ENCODE results near the gene GREB1. TPM values are rescaled to one million over a fixed set of nuclear protein-coding genes. Genes with fewer than 3 reads are reported as not detected.
"Not testable (repeated sequence)": the region's sequence is repeated elsewhere in the genome, so short reads cannot be mapped to it uniquely, and the experiment has no call there.

GREB1 gene
- polyA plus RNA-seq, 1 donor from 2014 or later: not detected

DNA sequence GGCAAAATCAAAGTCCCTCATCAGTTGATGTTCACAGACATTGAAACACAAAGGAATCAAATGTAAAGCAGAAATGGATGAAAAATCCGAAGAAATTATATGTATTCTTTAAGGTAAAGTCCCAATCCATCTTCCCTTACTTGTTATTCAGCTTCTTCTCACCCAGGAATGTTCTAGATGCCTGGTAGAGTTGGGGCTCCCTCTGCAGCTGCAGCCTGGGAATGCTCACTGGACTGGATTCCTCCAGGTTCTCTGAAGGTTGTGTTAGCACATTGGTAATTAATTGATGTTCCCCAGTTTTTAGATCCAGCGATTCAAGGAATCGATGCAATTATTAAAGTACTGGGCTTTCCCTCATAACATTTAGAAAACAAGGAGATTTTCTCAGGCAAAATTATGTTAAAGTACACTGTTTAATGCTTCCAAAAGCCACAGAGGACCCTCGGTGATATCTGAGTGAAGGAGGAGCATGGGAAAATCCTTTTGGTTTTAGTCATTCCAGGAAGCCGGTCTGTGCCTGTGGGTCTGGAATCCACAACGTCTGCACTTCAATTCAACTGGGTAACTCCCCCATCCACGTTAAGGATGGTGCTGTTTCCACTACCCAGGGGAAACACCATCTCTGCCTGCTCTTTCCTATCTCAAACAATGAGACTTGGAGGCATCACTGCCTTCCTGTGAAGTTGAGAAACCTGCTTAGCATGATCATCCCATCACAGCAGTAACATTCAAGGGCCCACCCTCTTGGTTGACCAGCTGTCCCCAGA, 114.2 kb downstream of the GREB1 start:
- no peaks in the 10 kb centered on the region for H3K4me1 Mint-ChIP-seq
- no peaks in the 10 kb centered on the region for H3K36me3 Mint-ChIP-seq
- no peak overlapping the region for H3K27ac Mint-ChIP-seq
- H3K4me3 Mint-ChIP-seq: no peak overlapping the region
- H3K27me3 Mint-ChIP-seq: peaks cover 20% of the 10 kb centered on the region
- peaks cover 0 to 5% (median 0%) of the 10 kb centered on the region in 3 donors for H3K9me3 Mint-ChIP-seq

DNA sequence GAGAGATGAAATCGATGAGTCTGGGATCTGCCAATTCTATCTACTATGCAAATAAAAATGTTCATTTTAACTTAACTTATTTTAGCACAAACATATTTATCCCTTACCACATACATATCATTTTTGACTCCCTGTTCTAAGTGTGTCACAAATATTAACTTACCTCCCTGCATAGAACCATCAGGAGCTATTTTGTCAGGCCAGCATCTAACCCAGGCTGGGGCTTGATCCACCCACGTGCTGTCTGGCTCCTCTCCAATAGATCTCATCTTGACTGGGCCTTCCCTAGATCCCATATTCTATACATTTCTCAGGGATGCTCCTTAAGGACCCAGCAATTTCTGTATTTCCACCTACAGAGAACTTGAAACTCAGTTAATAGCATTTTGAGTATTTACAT, 115.2 kb downstream of the GREB1 start:
- H3K9me3 Mint-ChIP-seq: peaks cover 0 to 5% (median 0%) of the 10 kb centered on the region in 3 donors
- H3K4me1 Mint-ChIP-seq: no peaks in the 10 kb centered on the region
- no peak overlapping the region for H3K4me3 Mint-ChIP-seq
- no peak overlapping the region for H3K27ac Mint-ChIP-seq
- no peaks in the 10 kb centered on the region for H3K36me3 Mint-ChIP-seq
- H3K27me3 Mint-ChIP-seq: peaks cover 22% of the 10 kb centered on the region

DNA sequence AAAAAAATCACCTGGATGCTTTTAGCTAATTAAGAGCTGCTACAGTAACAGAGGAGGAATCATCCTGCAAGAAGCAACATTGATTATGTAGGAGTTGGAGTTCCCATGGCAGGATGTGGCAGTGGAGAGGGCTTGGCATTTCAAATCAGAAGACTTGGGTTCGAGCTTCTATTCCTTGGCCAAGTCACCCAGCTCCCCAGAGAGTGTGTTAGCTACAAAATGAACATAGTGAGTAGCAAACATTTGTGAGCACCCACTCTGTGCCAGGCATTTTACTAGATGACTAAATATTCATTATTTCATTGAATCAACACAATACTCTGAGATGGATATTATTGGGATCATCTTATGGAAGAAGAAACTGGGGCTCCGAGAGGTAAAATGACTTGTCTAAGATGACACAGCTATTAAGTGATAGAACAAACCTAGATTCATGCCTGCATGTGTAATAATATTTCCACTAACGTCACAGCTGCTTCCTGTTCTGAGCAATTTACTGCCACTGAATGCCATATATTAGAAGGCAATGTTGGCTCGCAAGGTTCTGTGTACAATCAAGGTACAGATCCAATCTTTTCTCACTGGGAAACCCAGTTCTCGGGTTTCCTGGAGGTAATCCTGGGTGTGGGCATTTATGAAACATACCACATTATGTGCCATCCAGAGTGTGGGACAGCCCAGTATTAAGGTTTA, 118.2 kb downstream of the GREB1 start:
- peaks cover 0 to 4% (median 0%) of the 10 kb centered on the region in 3 donors for H3K9me3 Mint-ChIP-seq
- H3K27ac Mint-ChIP-seq: no peak overlapping the region
- no peaks in the 10 kb centered on the region for H3K36me3 Mint-ChIP-seq
- no peaks in the 10 kb centered on the region for H3K4me1 Mint-ChIP-seq
- H3K27me3 Mint-ChIP-seq: peaks cover 21% of the 10 kb centered on the region
- no peak overlapping the region for H3K4me3 Mint-ChIP-seq

DNA sequence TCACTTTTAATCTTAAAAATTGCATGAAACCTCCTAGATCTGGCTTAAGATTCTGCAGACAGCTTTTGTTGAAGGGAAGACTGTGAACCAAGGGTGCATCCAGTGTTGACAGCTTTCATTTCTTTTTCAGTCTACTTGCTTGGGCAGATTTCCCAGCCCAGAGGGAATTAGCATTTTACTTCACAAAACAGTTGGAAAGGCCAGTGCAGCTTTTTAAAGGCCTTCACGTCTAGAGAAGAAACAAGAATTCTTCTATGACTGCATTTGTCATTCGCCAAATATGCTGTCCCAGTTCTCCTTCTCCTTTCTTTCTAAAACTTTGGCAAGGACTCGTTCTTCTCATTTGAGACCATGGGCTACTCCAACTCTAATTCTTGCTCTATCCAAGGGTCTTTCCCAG, 118.7 kb downstream of the GREB1 start:
- H3K4me3 Mint-ChIP-seq: no peak overlapping the region
- H3K9me3 Mint-ChIP-seq: no peaks in the 10 kb centered on the region
- no peak overlapping the region for H3K27ac Mint-ChIP-seq
- H3K27me3 Mint-ChIP-seq: peaks cover 18% of the 10 kb centered on the region
- H3K36me3 Mint-ChIP-seq: no peaks in the 10 kb centered on the region
- no peaks in the 10 kb centered on the region for H3K4me1 Mint-ChIP-seq

DNA sequence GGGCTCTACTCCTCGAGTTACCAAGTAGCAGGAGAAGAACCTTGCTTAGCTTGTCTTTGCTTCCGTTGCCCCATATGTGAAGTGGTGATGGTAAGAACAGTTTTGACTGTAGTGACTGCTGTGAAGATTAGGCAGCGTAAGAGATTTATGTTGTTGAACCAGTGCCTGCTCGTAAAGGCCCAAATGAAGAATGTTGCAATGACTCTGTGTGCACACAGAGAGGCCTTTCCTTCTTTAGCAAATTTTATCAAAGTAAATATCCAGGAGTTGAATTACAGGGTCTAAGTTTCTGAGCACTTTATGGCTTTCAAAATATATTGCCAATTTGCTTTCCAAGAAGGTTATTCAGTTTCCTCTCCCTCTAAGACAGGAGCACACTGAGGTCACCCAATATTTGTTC, 121.7 kb downstream of the GREB1 start:
- Mint-ChIP-seq H3K4me1 (no peaks in the 10 kb centered on the region), H3K27me3 (peaks cover 18% of the 10 kb centered on the region), H3K36me3 (no peaks in the 10 kb centered on the region), H3K9me3 (no peaks in the 10 kb centered on the region), H3K27ac (no peak overlapping the region), H3K4me3 (no peak overlapping the region)

DNA sequence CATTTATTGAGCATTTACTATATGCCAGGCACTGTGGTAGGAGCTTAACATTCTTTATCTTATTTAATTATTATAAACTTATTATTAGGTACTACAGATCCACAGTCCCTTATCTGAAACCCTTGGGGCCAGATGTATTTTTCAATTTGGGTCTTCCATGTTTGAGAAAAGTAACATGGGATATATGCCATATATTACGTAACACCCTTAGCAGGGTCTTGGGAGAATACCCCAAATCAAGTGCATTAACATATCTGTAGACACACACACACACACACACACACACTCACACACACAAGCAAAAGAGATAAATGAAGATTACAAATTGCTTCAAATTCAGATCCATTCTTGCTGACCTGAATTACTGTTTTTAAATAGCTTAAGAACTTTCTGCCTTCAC, 122.4 kb downstream of the GREB1 start:
- Mint-ChIP-seq H3K27ac (no peak overlapping the region), H3K4me3 (no peak overlapping the region), H3K27me3 (peaks cover 13% of the 10 kb centered on the region), H3K4me1 (no peaks in the 10 kb centered on the region), H3K36me3 (no peaks in the 10 kb centered on the region), H3K9me3 (no peaks in the 10 kb centered on the region)

DNA sequence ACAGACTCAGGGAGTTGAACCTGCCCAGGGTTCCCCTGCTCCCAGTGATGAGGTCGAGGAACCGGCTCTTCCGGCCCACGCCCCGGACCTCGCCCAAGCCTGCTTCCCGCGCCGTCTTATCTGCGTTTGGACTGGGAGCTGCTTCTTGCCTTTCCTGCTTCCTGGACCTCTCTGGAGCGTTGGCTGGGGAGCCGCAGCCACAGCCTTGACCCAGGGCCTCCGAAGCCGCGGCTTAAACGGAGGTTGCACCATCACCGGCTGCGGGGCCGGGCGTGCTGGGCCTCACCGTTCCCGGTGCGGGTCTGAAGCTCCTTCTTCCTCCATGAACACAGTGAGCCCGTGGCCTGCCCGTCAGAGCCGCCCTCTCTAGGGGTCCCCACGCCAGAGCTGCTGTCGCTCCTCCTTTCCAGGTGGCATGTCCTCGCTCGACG, 122.8 kb downstream of the GREB1 start:
- Mint-ChIP-seq H3K4me1 (no peaks in the 10 kb centered on the region), H3K4me3 (no peak overlapping the region), H3K27ac (no peak overlapping the region), H3K9me3 (no peaks in the 10 kb centered on the region), H3K27me3 (peaks cover 12% of the 10 kb centered on the region), H3K36me3 (no peaks in the 10 kb centered on the region)

DNA sequence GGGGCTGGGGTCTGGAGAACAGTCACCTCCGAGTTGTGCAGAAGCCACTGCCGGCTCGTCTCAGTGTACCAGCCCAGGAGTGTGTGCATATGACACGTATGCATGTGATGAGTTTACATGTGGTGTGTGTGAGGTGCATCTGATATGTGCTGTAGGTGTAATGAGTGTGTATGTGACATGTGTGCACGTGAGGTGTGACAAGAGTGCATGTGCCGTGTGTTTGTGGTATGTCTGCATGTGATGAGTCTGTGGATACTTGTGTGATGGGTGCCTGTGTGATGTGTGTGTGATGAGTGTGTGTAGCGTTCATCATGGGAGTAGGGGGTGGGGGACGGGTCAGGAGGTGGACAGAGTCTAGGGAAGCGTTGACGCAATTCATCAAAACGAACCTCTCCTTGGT, 123.3 kb downstream of the GREB1 start:
- H3K27me3 Mint-ChIP-seq: peaks cover 17% of the 10 kb centered on the region
- no peaks in the 10 kb centered on the region for H3K4me1 Mint-ChIP-seq
- H3K36me3 Mint-ChIP-seq: no peaks in the 10 kb centered on the region
- H3K27ac Mint-ChIP-seq: no peak overlapping the region
- no peak overlapping the region for H3K4me3 Mint-ChIP-seq
- peaks cover 0 to 5% (median 3%) of the 10 kb centered on the region in 3 donors for H3K9me3 Mint-ChIP-seq

DNA sequence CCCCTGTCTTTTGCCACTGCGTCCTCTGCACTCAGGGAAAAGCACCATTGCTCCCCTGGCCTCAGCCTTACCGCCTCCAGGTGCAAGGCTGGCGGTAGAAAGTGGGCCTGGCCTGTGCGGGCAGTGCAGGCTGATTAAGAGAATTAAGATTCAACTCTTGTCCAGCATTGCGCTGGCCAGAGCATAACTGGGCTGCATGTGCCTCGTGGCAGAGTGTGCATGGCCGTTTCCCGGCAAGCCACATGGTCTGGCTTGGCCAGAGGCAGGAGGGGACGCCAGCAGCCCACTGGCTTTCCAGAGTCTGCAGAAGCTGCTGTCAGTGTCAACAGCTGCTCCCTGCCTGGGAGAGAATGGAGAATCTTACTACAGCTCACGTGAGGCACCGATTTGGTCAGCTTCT, 123.8 kb downstream of the GREB1 start:
- no peak overlapping the region for H3K4me3 Mint-ChIP-seq
- H3K36me3 Mint-ChIP-seq: no peaks in the 10 kb centered on the region
- H3K4me1 Mint-ChIP-seq: no peaks in the 10 kb centered on the region
- H3K27ac Mint-ChIP-seq: no peak overlapping the region
- peaks cover 0 to 5% (median 4%) of the 10 kb centered on the region in 3 donors for H3K9me3 Mint-ChIP-seq
- H3K27me3 Mint-ChIP-seq: peaks cover 18% of the 10 kb centered on the region

DNA sequence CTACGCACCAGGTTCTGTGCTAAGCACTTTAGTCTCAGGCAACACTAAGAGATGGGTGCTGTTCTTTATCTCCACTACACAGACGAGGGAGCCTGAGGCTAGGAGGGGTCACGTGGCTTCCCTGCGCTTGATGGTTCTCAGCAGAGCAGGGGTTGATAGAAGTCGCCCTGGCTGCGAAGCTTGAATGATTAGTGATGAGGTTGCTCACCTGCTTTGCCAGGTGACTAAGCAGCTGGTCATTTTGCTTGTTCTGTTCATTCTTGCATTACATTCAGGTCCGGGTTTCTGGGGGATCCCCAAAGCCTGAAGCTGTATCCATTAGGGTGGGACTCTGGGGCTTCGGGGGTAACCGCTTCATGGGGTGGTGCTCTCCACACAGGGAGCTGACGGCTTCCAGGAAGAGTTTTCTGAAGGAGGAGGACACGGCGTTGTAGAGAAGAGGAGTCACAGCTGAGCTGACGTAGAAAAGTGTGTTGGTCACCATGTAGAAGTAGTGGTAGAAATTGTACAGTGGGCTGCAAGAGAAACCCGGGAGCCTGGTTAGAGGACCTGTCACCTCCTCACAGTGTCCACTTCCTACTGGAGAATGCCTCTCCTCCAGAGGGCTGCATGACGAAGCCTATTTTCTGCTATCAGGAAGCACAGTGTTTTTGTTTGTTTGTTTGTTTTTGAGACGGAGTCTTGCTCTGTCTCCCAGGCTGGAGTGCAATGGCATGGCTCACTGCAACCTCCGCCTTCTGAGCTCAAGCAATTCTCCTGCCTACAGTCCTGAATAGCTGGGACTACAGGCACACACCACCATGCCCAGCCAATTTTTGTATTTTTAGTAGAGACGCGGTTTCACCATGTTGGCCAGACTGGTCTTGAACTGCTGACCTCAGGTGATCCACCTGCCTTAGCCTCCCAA, 124.6 kb downstream of the GREB1 start:
- Mint-ChIP-seq H3K9me3 (peaks cover 1 to 7% (median 4%) of the 10 kb centered on the region in 3 donors), H3K27ac (no peak overlapping the region), H3K36me3 (no peaks in the 10 kb centered on the region), H3K4me1 (no peaks in the 10 kb centered on the region), H3K27me3 (peaks cover 20% of the 10 kb centered on the region), H3K4me3 (no peak overlapping the region)

DNA sequence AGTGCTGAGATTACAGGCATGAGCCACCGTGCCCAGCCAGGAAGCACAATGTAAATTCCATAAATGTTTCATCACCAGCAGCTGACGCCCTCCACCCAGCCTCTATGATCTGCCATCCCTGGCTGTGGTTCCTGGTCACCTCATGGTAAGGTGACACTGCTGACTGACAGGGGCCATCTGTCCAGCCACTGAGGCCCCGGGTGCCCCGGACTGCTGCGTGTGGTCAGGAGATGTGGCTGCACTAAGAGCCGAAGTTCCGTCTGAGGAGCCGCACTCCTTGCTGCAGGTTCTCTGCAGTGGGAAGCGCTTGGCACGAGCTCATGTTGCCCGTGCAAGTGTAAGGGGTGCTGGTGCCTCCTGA, 125.2 kb downstream of the GREB1 start:
- Mint-ChIP-seq H3K27me3 (peaks cover 19% of the 10 kb centered on the region), H3K27ac (no peak overlapping the region), H3K4me3 (no peak overlapping the region), H3K9me3 (peaks cover 1 to 10% (median 4%) of the 10 kb centered on the region in 3 donors), H3K36me3 (no peaks in the 10 kb centered on the region), H3K4me1 (no peaks in the 10 kb centered on the region)

DNA sequence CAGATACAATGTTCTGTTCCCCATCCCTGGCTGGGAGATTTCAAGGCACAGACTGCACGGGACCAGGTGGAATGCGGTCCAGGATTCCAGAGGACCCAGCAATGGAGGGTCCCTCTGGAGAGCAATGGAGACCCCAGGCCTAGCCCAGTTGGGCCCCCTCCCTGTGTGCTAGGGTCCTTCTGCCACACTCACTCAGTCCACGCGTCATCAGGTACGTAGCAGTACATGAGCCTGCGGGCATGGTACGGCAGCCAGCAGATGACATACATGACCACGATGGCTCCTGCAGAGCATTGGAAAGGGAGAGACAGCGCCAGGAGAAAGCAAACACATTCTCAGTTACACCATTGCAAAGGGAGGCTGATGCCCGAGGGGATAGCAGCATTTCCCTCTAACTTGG, 126.0 kb downstream of the GREB1 start:
- no peak overlapping the region for H3K4me3 Mint-ChIP-seq
- no peaks in the 10 kb centered on the region for H3K4me1 Mint-ChIP-seq
- no peak overlapping the region for H3K27ac Mint-ChIP-seq
- peaks cover 19% of the 10 kb centered on the region for H3K27me3 Mint-ChIP-seq
- no peaks in the 10 kb centered on the region for H3K36me3 Mint-ChIP-seq
- H3K9me3 Mint-ChIP-seq: peaks cover 1 to 10% (median 4%) of the 10 kb centered on the region in 3 donors

DNA sequence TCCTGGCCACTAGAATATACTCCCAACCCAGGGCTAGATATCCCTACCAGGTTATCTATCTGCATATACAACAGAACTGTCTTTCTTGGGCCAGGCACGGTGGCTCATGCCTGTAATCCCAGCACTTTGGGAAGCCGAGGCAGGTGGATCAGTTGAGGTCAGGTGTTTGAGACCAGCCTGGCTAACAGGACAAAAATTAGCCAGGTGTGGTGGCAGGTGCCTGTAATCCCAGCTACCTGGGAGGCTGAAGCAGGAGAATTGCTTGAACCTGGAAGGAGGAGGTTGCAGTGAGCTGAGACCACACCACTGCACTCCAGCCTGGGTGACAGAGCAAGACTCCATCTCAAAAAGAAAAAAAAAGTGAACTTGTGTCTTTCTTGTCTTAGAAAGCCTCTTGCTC, 126.6 kb downstream of the GREB1 start:
- H3K36me3 Mint-ChIP-seq, H3K27ac Mint-ChIP-seq, H3K4me3 Mint-ChIP-seq, H3K4me1 Mint-ChIP-seq, H3K9me3 Mint-ChIP-seq: not testable (repeated sequence)
- H3K27me3 Mint-ChIP-seq: peaks cover 20% of the 10 kb centered on the region

DNA sequence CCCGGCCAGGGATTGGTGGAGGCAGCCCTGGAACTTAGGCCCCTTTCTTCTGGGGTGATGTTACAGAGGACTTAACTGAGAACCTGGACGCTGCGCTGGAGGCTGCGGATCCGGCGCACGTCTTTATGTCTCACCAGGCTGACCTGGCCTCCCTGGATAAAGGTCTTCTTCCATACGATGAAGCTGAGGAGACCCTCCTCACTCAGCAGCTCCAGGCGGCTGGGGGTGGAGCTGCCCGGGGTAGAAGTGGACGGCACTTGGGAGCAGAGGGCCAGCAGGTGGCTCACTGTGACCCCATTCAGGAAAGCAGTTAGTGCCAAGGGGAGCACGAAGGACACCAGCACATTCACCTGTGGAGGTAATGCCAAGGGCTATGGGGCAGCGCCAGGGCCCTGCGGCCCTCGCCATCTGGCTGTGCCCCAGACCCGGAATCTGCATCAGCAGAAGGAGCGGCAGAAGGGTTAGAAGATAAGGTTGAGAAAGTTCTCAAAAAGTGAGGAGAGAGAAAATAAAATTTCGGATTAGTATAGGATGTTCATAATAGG, 128.1 kb downstream of the GREB1 start:
- H3K36me3 Mint-ChIP-seq: no peaks in the 10 kb centered on the region
- no peak overlapping the region for H3K4me3 Mint-ChIP-seq
- H3K9me3 Mint-ChIP-seq: peaks cover 1 to 10% (median 4%) of the 10 kb centered on the region in 3 donors
- H3K27ac Mint-ChIP-seq: no peak overlapping the region
- H3K4me1 Mint-ChIP-seq: no peaks in the 10 kb centered on the region
- peaks cover 22% of the 10 kb centered on the region for H3K27me3 Mint-ChIP-seq

DNA sequence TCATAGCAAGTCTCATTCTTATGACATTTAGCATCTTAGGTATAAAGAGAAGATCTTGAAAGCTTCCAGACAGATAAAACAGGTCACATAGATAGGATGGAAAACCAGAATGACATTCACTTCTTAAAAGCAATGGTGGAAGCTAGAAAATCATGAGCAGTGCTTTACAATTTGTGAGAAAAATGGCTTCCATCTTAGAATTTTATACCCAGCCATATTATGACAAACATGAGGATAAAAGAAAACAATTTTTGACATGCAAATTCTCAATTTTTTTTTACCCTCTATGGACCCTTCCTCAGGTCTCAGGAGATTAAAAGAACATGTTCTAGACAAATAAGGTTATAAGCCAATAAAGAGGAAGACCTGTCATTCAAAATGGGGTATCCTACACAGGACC, 129.0 kb downstream of the GREB1 start:
- peaks cover 1 to 10% (median 4%) of the 10 kb centered on the region in 3 donors for H3K9me3 Mint-ChIP-seq
- H3K27ac Mint-ChIP-seq: no peak overlapping the region
- H3K4me3 Mint-ChIP-seq: no peak overlapping the region
- H3K4me1 Mint-ChIP-seq: no peaks in the 10 kb centered on the region
- H3K27me3 Mint-ChIP-seq: peaks cover 23% of the 10 kb centered on the region
- no peaks in the 10 kb centered on the region for H3K36me3 Mint-ChIP-seq

Measured in IgD-negative memory B cell (primary cell).